ENCODE measurements around the gene DNAL4. TPM values are rescaled to one million over a fixed set of nuclear protein-coding genes. Genes with fewer than 3 reads are reported as not detected.

Gene DNAL4
- polyA plus RNA-seq, 2 of the 4 experiments (the other 2 are of a cell fraction), result 7.7 to 9.8 TPM

GRCh38 chr22:38828191-38828590 lies 34.2 kb upstream of the DNAL4 start:
- ChIA-PET CTCF (interaction anchor here (1.5 to 5.7 kb wide), 5 partner anchors 9 to 60 kb away, joined by 3 to 47 read pairs (median 5); no protein-coding TSS in a partner anchor), POLR2A (interaction anchor here (1.2 kb wide), 1 partner anchor 15 kb away, joined by 3 read pairs; no protein-coding TSS in a partner anchor)
- no peak for DNase-seq (ENCODE audit: low read depth in 1 of 2, low spot score in 1 of 2)
- Histone ChIP-seq H3K27ac (peak overlapping the region in 1 of 2 experiments; percentile 90; a peak in 4 of 6 replicates), H3K9me3 (no peaks in the 10 kb centered on the region), H3K4me2 (no peak overlapping the region), H3K4me1 (peaks cover 37% of the 10 kb centered on the region), H3K4me3 (no peak overlapping the region)
- FAIRE-seq, result no peak
- no peak for ATAC-seq
- TF ChIP-seq TFCP2L1 (CRISPR knock-in tag; IDR thresholded peaks at IDR 0.05) (no peak), TP53 (CRISPR knock-in tag; IDR thresholded peaks at IDR 0.05) (no peak), EHMT2 (IDR thresholded peaks at IDR 0.05; ENCODE audit: low read depth) (no peak), HES2 (IDR thresholded peaks at IDR 0.05) (no peak), CBX2 (IDR thresholded peaks at IDR 0.05; ENCODE audit: borderline replicate concordance, low read depth) (no peak), ELK1 (IDR thresholded peaks at IDR 0.05; ENCODE audit: low read depth, low read length) (no peak)
- WGBS (ENCODE audit: missing lambda C conversion rate), result 79% methylated on average over 4 of the region's 11 CpGs

- ChIA-PET CTCF (interaction anchor here (1.2 to 5.7 kb wide), 5 partner anchors 10 to 59 kb away, joined by 3 to 47 read pairs (median 5); no protein-coding TSS in a partner anchor), POLR2A (interaction anchor here (1.2 kb wide), 1 partner anchor 15 kb away, joined by 3 read pairs; no protein-coding TSS in a partner anchor)
- TF ChIP-seq MAZ (IDR thresholded peaks at IDR 0.05; ENCODE audit: borderline replicate concordance, low read depth, low read length), result no peak
- no peak for TF ChIP-seq HOXA7 (CRISPR knock-in tag; IDR thresholded peaks at IDR 0.05)
- no peak for TF ChIP-seq NR3C1 (IDR thresholded peaks at IDR 0.05)
- no peak for TF ChIP-seq PBX3 (IDR thresholded peaks at IDR 0.05)
- no peak for TF ChIP-seq HEYL (CRISPR knock-in tag; IDR thresholded peaks at IDR 0.05)
- no peak for TF ChIP-seq ESRRA (IDR thresholded peaks at IDR 0.05; ENCODE audit: borderline replicate concordance, low read length)
- TF ChIP-seq EHMT2 (IDR thresholded peaks at IDR 0.05; ENCODE audit: low read depth), result no peak
- no peak for TF ChIP-seq EP300 (IDR thresholded peaks at IDR 0.05)
- TF ChIP-seq RCOR1 (IDR thresholded peaks at IDR 0.05; ENCODE audit: low read depth, low read length), result no peak
- no peak for TF ChIP-seq CEBPB (IDR thresholded peaks at IDR 0.05)
- TF ChIP-seq CHD2 (IDR thresholded peaks at IDR 0.05; ENCODE audit: low read length, partially characterized antibody), result no peak
- DNase-seq (ENCODE audit: low read depth in 1 of 2, low spot score in 1 of 2), result no peak
- no peak for ATAC-seq
- no peak overlapping the region for H3K4me3 ChIP-seq
- peaks cover 37% of the 10 kb centered on the region for H3K4me1 ChIP-seq
- no peak overlapping the region for H3K4me2 ChIP-seq
- no peak overlapping the region for H3K27ac ChIP-seq
- FAIRE-seq, result no peak
- no peaks in the 10 kb centered on the region for H3K9me3 ChIP-seq
Measured at GRCh38 chr22:38827510-38827909, 33.6 kb upstream of the DNAL4 start.

- H3K27ac ChIP-seq, result no peak overlapping the region
- ChIA-PET POLR2A (no interaction called here), CTCF (interaction anchor here (1.2 to 5.7 kb wide), 4 partner anchors 11 to 59 kb away, joined by 3 to 47 read pairs (median 4); no protein-coding TSS in a partner anchor)
- no peak overlapping the region for H3K4me2 ChIP-seq
- no peak for ATAC-seq
- WGBS (ENCODE audit: missing lambda C conversion rate), result 60% methylated on average over 5 of the region's 5 CpGs
- no peaks in the 10 kb centered on the region for H3K9me3 ChIP-seq
- DNase-seq (ENCODE audit: low read depth in 1 of 2, low spot score in 1 of 2), result no peak
- no peak for FAIRE-seq
- H3K4me3 ChIP-seq, result no peak overlapping the region
- peaks cover 33% of the 10 kb centered on the region for H3K4me1 ChIP-seq
- TF ChIP-seq RFX5 (IDR thresholded peaks at IDR 0.05), result no peak
- no peak for TF ChIP-seq MYC (IDR thresholded peaks at IDR 0.05; ENCODE audit: borderline replicate concordance, low read length)
- no peak for TF ChIP-seq FOSB (CRISPR knock-in tag; IDR thresholded peaks at IDR 0.05)
- TF ChIP-seq NR3C1 (IDR thresholded peaks at IDR 0.05), result no peak
Measured at GRCh38 chr22:38826801-38827200, 32.9 kb upstream of the DNAL4 start.
